Chondrocyte (in vitro differentiated cells): Measurements from ENCODE around the gene RECQL5. TPM values are rescaled to one million over a fixed set of nuclear protein-coding genes. Genes with fewer than 3 reads are reported as not detected.
A peak's percentile ranks its signal among the peaks of the same experiment; 100 is the strongest.

Experiments used
- DNase-seq: peaks from one replicate; pipeline ENCODE4 v3.0.0; 2021; ENCODE audit warnings: mixed read lengths, low spot score
- H3K27ac Mint-ChIP-seq: one replicate; pipeline ENCODE4 v1.8.0; 2021; ENCODE audit warnings: mild to moderate bottlenecking, moderate library complexity, mixed read lengths; ENCODE audit not compliant: unreplicated experiment
- H3K27me3 Mint-ChIP-seq: 2 replicates; pipeline ENCODE4 v1.8.0; 2021; ENCODE audit warnings: low read depth, mixed read lengths
- H3K36me3 Mint-ChIP-seq: 2 replicates; pipeline ENCODE4 v1.8.0; 2021; ENCODE audit warnings: low read depth, mixed read lengths
- H3K4me1 Mint-ChIP-seq: 2 replicates; pipeline ENCODE4 v1.8.0; 2021; ENCODE audit warnings: low read depth, mild to moderate bottlenecking, mixed read lengths
- H3K4me3 Mint-ChIP-seq: one replicate; pipeline ENCODE4 v1.8.0; 2021; ENCODE audit warnings: mild to moderate bottlenecking, moderate library complexity, mixed read lengths; ENCODE audit not compliant: unreplicated experiment
- H3K9me3 Mint-ChIP-seq: 2 replicates; pipeline ENCODE4 v1.8.0; 2021; ENCODE audit warnings: low read depth, mixed read lengths
- CTCF ChIP-seq: fragments of 200-600 bp; sonication (generic); IDR thresholded peaks from 2 replicates; pipeline ENCODE4 v1.5.0; 2021; ENCODE audit warnings: antibody characterized with exemption, mild to moderate bottlenecking, moderate library complexity
- total RNA-seq: library from RNA; stranded (reverse); gene quantifications from 3 replicates; pipeline ENCODE4 v1.2.1, GENCODE V29; 2021

RECQL5 gene
- total RNA-seq, 1 donor from 2014 or later: 20.4 TPM

- Mint-ChIP-seq H3K27ac (no peak overlapping the region), H3K4me1 (no peaks in the 10 kb centered on the region), H3K27me3 (no peaks in the 10 kb centered on the region), H3K4me3 (no peak overlapping the region), H3K36me3 (no peaks in the 10 kb centered on the region), H3K9me3 (no peaks in the 10 kb centered on the region)
- no peak for DNase-seq
- no peak for TF ChIP-seq CTCF
These were observed 52.2 kb downstream of the RECQL5 start for GRCh38 chr17:75614556-75615270.

GRCh38 chr17:75614006-75614405 is 52.9 kb downstream of the RECQL5 start:
- TF ChIP-seq CTCF: peak; percentile 38
- no peak for DNase-seq
- Mint-ChIP-seq H3K27ac (no peak overlapping the region), H3K9me3 (no peaks in the 10 kb centered on the region), H3K4me3 (no peak overlapping the region), H3K27me3 (no peaks in the 10 kb centered on the region), H3K36me3 (no peaks in the 10 kb centered on the region), H3K4me1 (no peaks in the 10 kb centered on the region)

GRCh38 chr17:75612906-75613626 is 53.9 kb downstream of the RECQL5 start:
- no peak overlapping the region for H3K27ac Mint-ChIP-seq
- H3K27me3 Mint-ChIP-seq: no peaks in the 10 kb centered on the region
- DNase-seq: no peak
- no peaks in the 10 kb centered on the region for H3K36me3 Mint-ChIP-seq
- no peaks in the 10 kb centered on the region for H3K9me3 Mint-ChIP-seq
- no peak for TF ChIP-seq CTCF
- no peaks in the 10 kb centered on the region for H3K4me1 Mint-ChIP-seq
- no peak overlapping the region for H3K4me3 Mint-ChIP-seq

GRCh38 chr17:75611851-75612429 is 55.0 kb downstream of the RECQL5 start:
- Mint-ChIP-seq H3K27me3 (no peaks in the 10 kb centered on the region), H3K4me3 (no peak overlapping the region), H3K9me3 (no peaks in the 10 kb centered on the region), H3K4me1 (no peaks in the 10 kb centered on the region), H3K27ac (no peak overlapping the region), H3K36me3 (no peaks in the 10 kb centered on the region)
- TF ChIP-seq CTCF: no peak
- no peak for DNase-seq

GRCh38 chr17:75610103-75610984 is 56.6 kb downstream of the RECQL5 start:
- no peak overlapping the region for H3K4me3 Mint-ChIP-seq

More at GRCh38 chr17:75610103-75610984, 56.6 kb downstream of the RECQL5 start:
- TF ChIP-seq CTCF: no peak
- H3K4me1 Mint-ChIP-seq: no peaks in the 10 kb centered on the region
- no peak for DNase-seq
- no peaks in the 10 kb centered on the region for H3K27me3 Mint-ChIP-seq
- no peak overlapping the region for H3K27ac Mint-ChIP-seq
- H3K36me3 Mint-ChIP-seq: no peaks in the 10 kb centered on the region
- H3K9me3 Mint-ChIP-seq: no peaks in the 10 kb centered on the region
